ENCODE data around the gene KCNJ6.
A peak's percentile ranks its signal among the peaks of the same experiment; 100 is the strongest.

The KCNJ6 gene

GRCh38 chr21:37903396-37903795 is 12.9 kb downstream of the KCNJ6 start:
- DNase-seq: no peak

- DNase-seq: no peak
Measured at GRCh38 chr21:37899146-37899545, 17.1 kb downstream of the KCNJ6 start.

GRCh38 chr21:37896788-37897187 is 19.5 kb downstream of the KCNJ6 start:
- DNase-seq: peak; percentile 76

- no peak for DNase-seq
Measured at GRCh38 chr21:37891972-37892371, 24.3 kb downstream of the KCNJ6 start.

DNA sequence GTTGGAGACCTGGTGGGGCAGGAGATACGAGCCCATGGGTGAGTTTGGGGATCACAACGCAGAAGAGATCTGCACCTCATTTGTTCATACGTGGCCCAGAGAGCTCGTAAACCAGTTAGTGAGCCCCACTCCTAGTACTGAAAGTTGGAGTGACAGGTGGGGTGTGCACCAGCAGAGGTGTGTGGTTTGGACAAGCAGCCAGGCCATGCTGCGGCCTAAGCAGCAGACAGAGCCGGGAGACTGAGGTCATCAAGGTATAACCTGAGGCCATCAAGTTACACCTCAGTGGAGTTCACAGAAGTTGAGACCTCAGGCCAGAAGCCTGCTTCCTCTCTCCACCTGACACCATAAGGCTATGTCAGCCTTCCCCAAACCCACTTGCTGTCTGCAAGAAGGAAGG is 27.6 kb downstream of the KCNJ6 start:
- DNase-seq: no peak

- DNase-seq: no peak
Measured at GRCh38 chr21:37886726-37887299, 29.4 kb downstream of the KCNJ6 start.

DNA sequence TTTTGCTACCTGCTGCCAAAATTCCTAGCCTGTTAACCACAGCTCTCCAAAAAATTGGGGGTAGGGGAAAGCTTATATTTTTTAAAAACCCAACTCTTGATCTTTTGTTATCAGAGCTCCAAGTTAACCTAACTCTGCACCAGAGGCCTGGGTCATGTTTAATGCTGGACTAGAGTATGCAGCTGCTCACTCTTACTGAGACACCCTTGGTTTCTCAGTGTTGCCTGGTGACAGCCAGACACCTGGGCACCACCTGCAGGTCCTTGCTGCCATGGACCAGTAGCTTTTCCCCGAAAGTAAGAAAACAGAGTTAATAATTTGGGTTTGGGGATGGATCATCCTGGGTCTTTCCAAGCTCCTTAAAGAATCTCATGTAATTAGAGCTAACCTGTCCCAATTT is 30.1 kb downstream of the KCNJ6 start:
- DNase-seq: no peak

DNA sequence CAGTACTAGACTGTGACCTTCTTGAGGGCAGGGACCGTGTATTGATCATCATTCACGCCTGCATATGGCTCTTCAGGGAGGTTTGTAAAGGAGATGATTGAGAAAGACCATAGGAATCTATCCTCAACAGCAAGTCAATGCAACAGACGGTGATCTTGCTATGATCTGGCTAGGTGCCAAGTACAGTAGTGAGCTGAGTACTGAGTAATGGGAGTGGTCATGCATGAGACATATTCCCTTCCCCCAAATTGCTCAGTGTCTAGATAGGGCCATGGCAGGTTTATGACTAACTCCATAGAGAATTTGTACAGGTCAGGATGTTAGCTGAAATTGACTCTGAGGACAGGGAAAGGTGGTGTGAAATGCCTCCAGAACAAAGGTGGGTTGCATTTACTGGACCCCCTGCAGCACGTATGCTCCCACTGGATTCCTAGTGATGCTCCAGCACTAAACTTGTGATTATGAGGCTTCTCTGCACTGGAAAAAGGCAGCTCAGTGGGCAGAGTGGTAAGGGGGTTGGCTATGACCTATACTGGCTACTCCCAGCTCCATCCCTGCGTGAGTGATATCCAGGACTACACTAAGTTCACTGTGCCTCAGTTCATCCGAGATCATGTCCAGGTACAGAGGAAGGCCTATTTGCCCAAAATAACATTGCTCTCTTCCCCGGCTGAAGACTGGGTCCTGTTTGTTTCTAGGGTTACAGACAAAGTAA is 37.2 kb downstream of the KCNJ6 start:
- peak; percentile 87 for DNase-seq

- no peak for DNase-seq
Measured at GRCh38 chr21:37877888-37878684, 38.2 kb downstream of the KCNJ6 start.

- no peak for DNase-seq
Measured at GRCh38 chr21:37877171-37877570, 39.1 kb downstream of the KCNJ6 start.

GRCh38 chr21:37876561-37876960 is 39.7 kb downstream of the KCNJ6 start:
- DNase-seq: no peak

- DNase-seq: no peak
Measured at GRCh38 chr21:37874904-37875780, 41.1 kb downstream of the KCNJ6 start.

DNA sequence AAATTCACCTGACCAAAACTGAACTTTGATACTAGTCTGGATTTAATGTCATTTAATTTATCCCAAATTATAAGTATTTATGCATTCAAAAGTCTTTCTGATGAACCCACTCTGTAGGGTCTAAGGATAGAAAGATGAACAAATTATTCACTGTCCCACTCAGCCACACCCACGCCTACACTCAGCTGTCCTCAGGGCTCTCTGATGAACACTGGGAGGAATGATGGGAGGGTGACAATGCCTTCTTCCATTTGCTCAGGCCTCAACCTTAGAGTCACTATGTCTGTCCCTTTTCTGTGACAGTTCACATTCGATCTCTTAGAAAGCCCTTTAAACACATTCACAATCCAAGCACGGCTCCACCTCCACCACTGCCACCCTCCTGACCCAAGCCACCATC is 41.8 kb downstream of the KCNJ6 start:
- DNase-seq: no peak

- peak; percentile 34 for DNase-seq
Measured at GRCh38 chr21:37873655-37874054, 42.6 kb downstream of the KCNJ6 start.

DNA sequence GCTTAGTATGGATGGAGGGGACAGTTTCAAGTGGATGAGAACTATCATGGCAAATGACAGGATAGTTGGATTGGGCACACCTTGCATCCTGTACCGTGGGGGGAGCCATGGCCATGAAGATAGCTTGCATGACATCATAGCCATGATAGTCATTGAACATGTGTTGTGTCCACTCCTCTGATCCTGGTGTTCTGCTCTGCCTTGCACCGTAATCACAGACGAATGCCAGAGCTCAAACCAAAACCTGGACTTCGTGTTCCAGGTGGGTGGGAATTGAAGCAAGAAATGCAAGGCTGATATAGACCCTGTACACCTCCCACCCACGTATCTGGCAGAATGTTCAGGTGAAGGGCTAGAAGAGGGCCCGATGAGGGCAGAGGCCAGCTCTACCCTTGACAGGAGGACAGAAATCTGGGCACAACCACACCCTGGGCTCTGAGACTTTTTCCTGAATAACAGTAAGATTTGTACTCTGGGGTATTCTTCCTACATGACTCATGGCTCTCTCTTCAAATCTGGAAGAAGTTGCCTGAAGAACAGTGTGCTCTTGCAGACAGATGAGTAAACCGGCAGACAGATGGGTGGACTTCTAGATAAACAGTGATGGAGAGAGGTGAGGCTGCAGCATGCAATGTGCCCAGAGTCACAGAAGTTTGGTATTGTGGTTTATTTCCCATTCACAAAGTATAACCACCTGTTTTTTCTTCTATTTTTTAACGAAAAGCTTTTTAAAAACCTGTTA is 45.0 kb downstream of the KCNJ6 start:
- DNase-seq: no peak

DNA sequence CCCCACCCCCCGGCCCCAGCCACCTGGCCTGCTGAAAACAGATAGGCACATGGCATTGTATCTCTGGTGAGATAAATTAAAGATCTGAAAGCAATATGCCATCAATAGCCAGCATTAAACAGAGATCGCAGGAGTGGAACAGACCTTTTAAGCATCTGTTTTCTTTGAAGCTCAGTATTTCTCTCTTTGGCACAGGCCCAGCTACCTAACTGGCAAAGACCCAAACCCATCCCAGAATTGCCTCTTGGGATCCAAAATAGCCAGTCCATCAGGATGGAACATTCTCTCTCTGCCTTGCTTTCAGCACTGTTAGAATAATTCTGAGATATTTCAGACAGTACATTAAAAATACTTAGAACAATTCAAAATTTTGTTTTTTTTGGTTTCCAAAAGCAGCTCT is 46.0 kb downstream of the KCNJ6 start:
- DNase-seq: peak; percentile 93

DNA sequence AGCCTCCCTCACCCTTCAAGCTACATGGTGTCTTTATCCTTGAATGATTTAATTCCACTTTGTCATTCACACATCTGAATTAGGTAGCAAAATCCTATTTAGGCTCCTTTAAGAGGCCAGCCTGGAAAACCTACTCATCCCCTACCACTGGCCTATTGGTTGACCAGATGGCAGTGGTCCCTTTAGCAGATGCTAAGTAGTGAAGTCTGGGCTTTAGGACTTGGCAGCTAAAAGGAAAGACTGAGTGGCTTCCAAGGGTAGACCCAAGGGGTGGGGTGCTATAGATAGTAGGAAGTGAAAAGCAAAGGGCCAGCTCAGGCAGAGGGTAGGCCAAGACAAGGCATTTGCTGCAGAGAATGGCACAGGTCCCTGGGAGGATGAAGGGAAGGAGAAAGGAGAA is 46.6 kb downstream of the KCNJ6 start:
- DNase-seq: peak; percentile 57

DNA sequence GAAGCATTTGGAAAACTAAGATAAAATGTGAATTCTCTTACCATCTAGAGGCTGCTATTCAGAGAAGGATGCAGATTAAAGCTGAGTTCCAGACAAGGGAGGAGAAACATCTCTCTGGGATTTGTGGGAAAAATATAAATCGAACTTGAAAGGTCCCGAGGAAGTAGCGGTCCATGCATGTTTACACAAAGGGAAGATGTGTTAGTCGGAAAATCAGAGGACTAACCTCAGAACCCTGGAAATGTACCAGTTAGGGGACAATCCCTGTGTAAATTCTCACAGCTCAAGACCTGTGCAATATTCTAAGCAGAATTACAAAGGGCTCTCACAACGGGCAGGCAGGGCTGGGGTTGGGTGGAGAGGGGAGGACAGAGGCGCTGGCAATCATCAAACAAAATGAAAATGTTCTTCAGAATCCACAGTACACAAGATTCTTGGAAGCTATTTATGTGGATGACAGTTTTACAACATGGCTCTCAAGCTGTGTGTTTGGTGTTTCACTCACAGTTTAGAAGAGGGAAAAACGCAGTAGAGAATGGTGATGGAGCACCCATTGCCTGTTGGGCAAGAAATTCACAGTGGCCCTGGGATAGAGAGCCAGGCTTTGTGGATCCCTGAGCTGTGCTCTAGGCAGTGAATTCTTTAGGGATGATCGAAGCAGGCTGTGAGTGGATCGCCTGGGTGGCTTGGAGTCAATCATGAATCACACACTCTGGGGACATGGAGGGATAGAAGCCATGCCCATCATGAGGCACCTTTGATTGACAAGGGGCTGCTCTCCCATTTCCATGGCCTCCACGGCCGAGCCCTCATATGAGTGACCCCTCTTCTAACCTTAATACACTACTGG is 47.6 kb downstream of the KCNJ6 start:
- peak; percentile 35 for DNase-seq

DNA sequence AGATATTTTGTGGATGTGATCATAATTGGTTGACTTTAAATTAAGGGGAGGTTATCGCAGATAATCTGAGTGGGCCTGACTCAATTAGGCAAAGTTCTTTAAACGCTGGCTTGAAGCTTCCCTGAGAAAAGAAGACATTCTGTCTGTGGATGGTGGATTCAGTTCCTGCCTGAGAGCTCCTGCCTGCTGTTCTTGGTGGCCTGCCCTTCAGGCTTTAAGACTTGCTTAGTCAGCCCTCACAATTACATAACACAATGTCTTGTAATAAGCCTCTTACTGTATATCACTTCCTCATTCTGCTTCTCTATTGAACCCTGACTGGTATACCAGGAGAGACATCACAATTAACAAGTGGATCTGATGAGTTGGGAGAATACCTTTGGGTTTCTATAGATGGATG is 50.2 kb downstream of the KCNJ6 start:
- DNase-seq: no peak

DNA sequence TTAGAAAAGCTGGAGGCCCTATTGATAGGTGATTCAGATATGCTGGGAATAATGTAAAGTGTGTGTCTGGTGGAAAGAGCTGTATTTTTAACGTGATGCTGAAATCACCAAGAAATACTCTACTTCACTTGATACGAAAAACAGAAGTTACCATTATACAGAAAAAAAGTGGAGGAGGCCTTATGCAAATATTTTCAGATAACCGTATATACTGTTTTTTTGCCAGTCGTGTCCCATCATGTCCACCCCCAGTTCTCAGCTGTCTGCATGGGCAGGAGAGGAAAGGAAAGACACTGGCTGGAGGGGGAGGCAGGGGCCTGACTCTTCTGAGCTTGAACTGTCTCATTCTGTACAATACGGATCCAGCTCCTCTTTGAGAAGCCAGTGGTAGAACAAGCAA is 51.1 kb downstream of the KCNJ6 start:
- no peak for DNase-seq

DNA sequence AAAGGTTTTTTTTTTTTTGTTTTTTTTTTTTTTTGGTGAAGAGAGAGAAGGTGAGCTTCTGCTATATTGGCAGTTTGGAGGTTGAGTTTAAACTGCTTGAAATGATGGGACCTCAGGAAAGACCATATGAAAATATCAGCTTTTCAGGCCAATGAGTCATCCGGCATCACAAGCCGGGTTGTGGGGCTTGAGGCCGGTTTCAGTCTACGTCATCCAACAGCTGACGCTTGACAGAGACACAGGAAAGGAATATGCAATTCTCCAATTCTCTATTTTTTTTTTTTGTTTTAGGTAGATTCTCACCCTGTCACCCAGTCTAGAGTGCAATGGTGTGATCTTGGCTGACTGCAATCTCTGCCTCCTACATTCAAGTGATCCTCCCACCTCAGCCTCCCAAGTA is 52.4 kb downstream of the KCNJ6 start:
- DNase-seq: no peak

All from NCI-H1694 treated with DMSO at 0.1 percent for 48 hours (cell line).